Lower lobe of right lung (tissue), 2 donors: Measurements from ENCODE around the gene RETREG1. TPM values are rescaled to one million over a fixed set of nuclear protein-coding genes. Genes with fewer than 3 reads are reported as not detected.

ENCODE experiments used
- ATAC-seq, 2 donors: fragments of 200-7000 bp; cut with Tn5 transposase; one replicate each; pipeline ENCODE4 v1.9.1; 2020 to 2022; ENCODE audit warnings: mild to moderate bottlenecking in 2 of 2, moderate library complexity in 2 of 2
- DNase-seq: peaks from one replicate; pipeline ENCODE4 v3.0.0-alpha.2; 2020
- H3K27ac ChIP-seq: fragments of 200-600 bp; one replicate; pipeline ENCODE4 v1.8.0; 2022
- H3K27me3 ChIP-seq: fragments of 200-600 bp; one replicate; pipeline ENCODE4 v1.8.0; 2022; ENCODE audit warnings: low read depth
- H3K36me3 ChIP-seq: fragments of 200-600 bp; one replicate; pipeline ENCODE4 v1.8.0; 2022; ENCODE audit warnings: mild to moderate bottlenecking
- H3K4me1 ChIP-seq: fragments of 200-600 bp; one replicate; pipeline ENCODE4 v1.8.0; 2022
- H3K4me3 ChIP-seq: fragments of 200-600 bp; one replicate; pipeline ENCODE4 v1.8.0; 2022; ENCODE audit warnings: mild to moderate bottlenecking
- H3K9me3 ChIP-seq: fragments of 200-600 bp; one replicate; pipeline ENCODE4 v1.8.0; 2022
- CTCF ChIP-seq: fragments of 200-600 bp; IDR thresholded peaks from one replicate; pipeline ENCODE4 v1.8.0; 2022; ENCODE audit warnings: antibody characterized with exemption, mild to moderate bottlenecking
- intact Hi-C: fragments of 100-400 bp; cut with DNase I; formaldehyde crosslinking; loops from one replicate; pipeline ENCODE4 v1.11.0; 2022
- total RNA-seq: library from RNA; stranded (reverse); fragmentation: NEBNext Ultra II Directional; extraction: Animal tissue kit (Norgen Biotek cat#: 25700); gene quantifications from one replicate; pipeline ENCODE4 v1.2.1, GENCODE V29; 2021
- donor health status: DM: no; HTN: yes; CAD: no; lungs with severe emphysema.

RETREG1 gene
- total RNA-seq, 1 donor from 2014 or later: 20.6 TPM

- intact Hi-C loops: no loop called here
- no peaks in the 10 kb centered on the region for H3K36me3 ChIP-seq
- no peaks in the 10 kb centered on the region for H3K9me3 ChIP-seq
- no peak for TF ChIP-seq CTCF
- no peaks in the 10 kb centered on the region for H3K27me3 ChIP-seq
- no peak overlapping the region for H3K4me3 ChIP-seq
- H3K4me1 ChIP-seq: no peaks in the 10 kb centered on the region
- DNase-seq (no peak), ATAC-seq (no peak)
- H3K27ac ChIP-seq: no peak overlapping the region
Measured at GRCh38 chr5:16504571-16504970, 112.2 kb downstream of the RETREG1 start.

- ATAC-seq: no peak
Measured at GRCh38 chr5:16502866-16503265, 113.9 kb downstream of the RETREG1 start.

GRCh38 chr5:16500024-16500423 is 116.8 kb downstream of the RETREG1 start:
- TF ChIP-seq CTCF: no peak
- ATAC-seq (no peak), DNase-seq (no peak)

More at GRCh38 chr5:16502866-16503265, 113.9 kb downstream of the RETREG1 start:
- H3K9me3 ChIP-seq: no peaks in the 10 kb centered on the region
- no peak for DNase-seq
- intact Hi-C loops: no loop called here
- H3K4me3 ChIP-seq: no peak overlapping the region
- TF ChIP-seq CTCF: no peak
- no peaks in the 10 kb centered on the region for H3K36me3 ChIP-seq
- H3K4me1 ChIP-seq: no peaks in the 10 kb centered on the region
- no peak overlapping the region for H3K27ac ChIP-seq
- no peaks in the 10 kb centered on the region for H3K27me3 ChIP-seq

GRCh38 chr5:16497546-16497945 is 119.3 kb downstream of the RETREG1 start:
- Histone ChIP-seq H3K9me3 (peaks cover 8% of the 10 kb centered on the region), H3K4me1 (peaks cover 9% of the 10 kb centered on the region), H3K27me3 (no peaks in the 10 kb centered on the region), H3K4me3 (no peak overlapping the region), H3K27ac (no peak overlapping the region), H3K36me3 (no peaks in the 10 kb centered on the region)
- DNase-seq (no peak), ATAC-seq (no peak)
- no peak for TF ChIP-seq CTCF
- intact Hi-C loops: no loop called here

More at GRCh38 chr5:16500024-16500423, 116.8 kb downstream of the RETREG1 start:
- Histone ChIP-seq H3K4me1 (no peaks in the 10 kb centered on the region), H3K27ac (no peak overlapping the region), H3K36me3 (no peaks in the 10 kb centered on the region), H3K9me3 (peaks cover 4% of the 10 kb centered on the region), H3K27me3 (no peaks in the 10 kb centered on the region), H3K4me3 (no peak overlapping the region)
- intact Hi-C loops: no loop called here

- H3K4me3 ChIP-seq: no peak overlapping the region
Measured at GRCh38 chr5:16493261-16493660, 123.5 kb downstream of the RETREG1 start.

More at GRCh38 chr5:16493261-16493660, 123.5 kb downstream of the RETREG1 start:
- H3K27me3 ChIP-seq: no peaks in the 10 kb centered on the region
- peaks cover 8% of the 10 kb centered on the region for H3K9me3 ChIP-seq
- DNase-seq (no peak), ATAC-seq (peak; percentile 48 to 79)
- no peaks in the 10 kb centered on the region for H3K36me3 ChIP-seq
- intact Hi-C loops: no loop called here
- TF ChIP-seq CTCF: no peak
- H3K4me1 ChIP-seq: peaks cover 9% of the 10 kb centered on the region
- peak overlapping the region; percentile 66 for H3K27ac ChIP-seq
